ENCODE measurements around the gene TNS1. TPM values are rescaled to one million over a fixed set of nuclear protein-coding genes. Genes with fewer than 3 reads are reported as not detected.

The TNS1 gene
- total RNA-seq, 1 experiment from 2014 or later, result 6.2 TPM

DNA sequence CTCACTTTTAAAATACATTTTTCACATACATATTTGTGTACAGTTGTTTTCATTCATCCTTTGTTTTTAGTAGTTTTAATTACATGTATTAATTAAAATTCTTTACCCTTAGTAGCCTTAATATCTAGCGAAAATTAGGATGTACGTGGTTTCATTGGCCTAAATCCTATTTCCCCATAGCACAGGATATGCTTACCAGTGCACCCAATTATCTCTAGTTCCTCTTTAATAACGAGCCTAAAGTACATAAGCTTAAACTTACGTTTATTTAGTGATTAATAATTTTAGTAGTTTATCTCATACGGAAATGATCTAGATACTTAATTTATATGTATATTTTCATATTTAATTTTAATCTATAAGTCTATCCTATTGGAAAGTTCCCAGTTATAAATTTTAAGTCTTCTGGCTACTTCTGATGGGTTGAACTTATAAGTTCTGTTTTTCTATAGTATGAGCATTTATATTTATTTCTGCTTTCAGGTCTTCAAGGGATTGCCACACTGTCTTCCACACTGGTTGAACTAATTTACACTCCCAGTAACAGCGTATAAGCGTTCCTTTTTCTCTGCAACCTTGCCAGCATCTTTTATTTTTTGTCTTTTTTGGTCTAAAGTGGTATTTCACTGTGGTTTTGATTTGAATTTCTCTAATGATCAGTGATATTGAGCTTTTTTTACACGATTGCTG, 44.9 kb upstream of the TNS1 start:
- no peak overlapping the region for H3K9ac ChIP-seq (ENCODE audit: low read length)
- ChIA-PET CTCF (no interaction called here), POLR2A (no interaction called here), RAD21 (ENCODE audit: low non-redundant PET in 1 of 2, low total read pairs in 2 of 2, uncharacterized antibody in 2 of 2, unreplicated experiment in 2 of 2) (no interaction called here)
- BruUV-seq (replicated peaks), result no TSS peak
- H3K9me3 ChIP-seq (ENCODE audit: control insufficient read depth in 1 of 2, insufficient read depth in 1 of 2, low read depth in 1 of 2, low read length in 2 of 2), result peaks cover 0 to 5% of the 10 kb centered on the region in 2 experiments; a peak in 2 of 4 replicates
- H3K79me2 ChIP-seq (ENCODE audit: insufficient read depth, low read length), result no peaks in the 10 kb centered on the region
- H3K4me1 ChIP-seq (ENCODE audit: control insufficient read depth in 1 of 2, insufficient read depth in 2 of 2, low read length in 2 of 2), result no peaks in the 10 kb centered on the region
- ATAC-seq (no peak), DNase-seq (ENCODE audit: low read depth, low spot score) (no peak)
- TF ChIP-seq JUND (IDR thresholded peaks at IDR 0.05) (no peak), RAD21 (IDR thresholded peaks at IDR 0.05; ENCODE audit: low read depth) (no peak), REST (IDR thresholded peaks at IDR 0.05; ENCODE audit: low read depth) (no peak), ELF1 (IDR thresholded peaks at IDR 0.05; ENCODE audit: borderline replicate concordance, low read depth) (no peak), ZFX (IDR thresholded peaks at IDR 0.05) (no peak), MAX (IDR thresholded peaks at IDR 0.05) (no peak), SP1 (IDR thresholded peaks at IDR 0.05; ENCODE audit: low read depth) (no peak), CBX3 (IDR thresholded peaks at IDR 0.05; ENCODE audit: low read depth) (no peak), FOSL1 (IDR thresholded peaks at IDR 0.05; ENCODE audit: low read depth) (no peak), SIN3A (IDR thresholded peaks at IDR 0.05; ENCODE audit: low read depth) (no peak), EZH2phosphoT487 (IDR thresholded peaks at IDR 0.05; ENCODE audit: borderline replicate concordance) (no peak)
- TF ChIP-seq, protein P1, sequence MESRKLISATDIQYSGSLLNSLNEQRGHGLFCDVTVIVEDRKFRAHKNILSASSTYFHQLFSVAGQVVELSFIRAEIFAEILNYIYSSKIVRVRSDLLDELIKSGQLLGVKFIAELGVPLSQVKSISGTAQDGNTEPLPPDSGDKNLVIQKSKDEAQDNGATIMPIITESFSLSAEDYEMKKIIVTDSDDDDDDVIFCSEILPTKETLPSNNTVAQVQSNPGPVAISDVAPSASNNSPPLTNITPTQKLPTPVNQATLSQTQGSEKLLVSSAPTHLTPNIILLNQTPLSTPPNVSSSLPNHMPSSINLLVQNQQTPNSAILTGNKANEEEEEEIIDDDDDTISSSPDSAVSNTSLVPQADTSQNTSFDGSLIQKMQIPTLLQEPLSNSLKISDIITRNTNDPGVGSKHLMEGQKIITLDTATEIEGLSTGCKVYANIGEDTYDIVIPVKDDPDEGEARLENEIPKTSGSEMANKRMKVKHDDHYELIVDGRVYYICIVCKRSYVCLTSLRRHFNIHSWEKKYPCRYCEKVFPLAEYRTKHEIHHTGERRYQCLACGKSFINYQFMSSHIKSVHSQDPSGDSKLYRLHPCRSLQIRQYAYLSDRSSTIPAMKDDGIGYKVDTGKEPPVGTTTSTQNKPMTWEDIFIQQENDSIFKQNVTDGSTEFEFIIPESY (IDR thresholded peaks at IDR 0.05; ENCODE audit: extremely low read depth, insufficient replicate concordance, low read length), result no peak
- intact Hi-C loops (cut with micrococcal nuclease), result no loop called here
- no peaks in the 10 kb centered on the region for H3K36me3 ChIP-seq (ENCODE audit: control insufficient read depth in 1 of 2, insufficient read depth in 2 of 2, low read length in 2 of 2)
- no peaks in the 10 kb centered on the region for H4K20me1 ChIP-seq (ENCODE audit: insufficient read depth)
- no peak overlapping the region for H2AFZ ChIP-seq (ENCODE audit: low read depth, low read length, poor library complexity, severe bottlenecking)
- H3K4me2 ChIP-seq (ENCODE audit: low read length), result no peak overlapping the region
- no peak overlapping the region for H3K27ac ChIP-seq (ENCODE audit: low read depth, low read length)
- no peak overlapping the region for H3K4me3 ChIP-seq (replicated peaks in 1 of 2; ENCODE audit: low read depth in 1 of 2, low read length in 2 of 2)
- no peaks in the 10 kb centered on the region for H3K9me2 ChIP-seq (ENCODE audit: insufficient read depth)
- H3K27me3 ChIP-seq (ENCODE audit: insufficient read depth, low read length), result no peaks in the 10 kb centered on the region

Data from HCT116 (cell line).